VCaP (cell line): ENCODE measurements around the gene BCAR1.
"Not testable (repeated sequence)": the region's sequence is repeated elsewhere in the genome, so short reads cannot be mapped to it uniquely, and the experiment has no call there.

Experiments
- H3K27ac ChIP-seq: fragments of 450-650 bp; 2 replicates; pipeline ENCODE4 v1.5.1; 2017
- TF ChIP-seq, protein P1 (sequence below): fragments of 450-650 bp; conservative IDR thresholded peaks from 2 replicates; pipeline ENCODE4 v1.5.1; 2017; ENCODE audit warnings: mild to moderate bottlenecking, moderate library complexity

The BCAR1 gene

DNA sequence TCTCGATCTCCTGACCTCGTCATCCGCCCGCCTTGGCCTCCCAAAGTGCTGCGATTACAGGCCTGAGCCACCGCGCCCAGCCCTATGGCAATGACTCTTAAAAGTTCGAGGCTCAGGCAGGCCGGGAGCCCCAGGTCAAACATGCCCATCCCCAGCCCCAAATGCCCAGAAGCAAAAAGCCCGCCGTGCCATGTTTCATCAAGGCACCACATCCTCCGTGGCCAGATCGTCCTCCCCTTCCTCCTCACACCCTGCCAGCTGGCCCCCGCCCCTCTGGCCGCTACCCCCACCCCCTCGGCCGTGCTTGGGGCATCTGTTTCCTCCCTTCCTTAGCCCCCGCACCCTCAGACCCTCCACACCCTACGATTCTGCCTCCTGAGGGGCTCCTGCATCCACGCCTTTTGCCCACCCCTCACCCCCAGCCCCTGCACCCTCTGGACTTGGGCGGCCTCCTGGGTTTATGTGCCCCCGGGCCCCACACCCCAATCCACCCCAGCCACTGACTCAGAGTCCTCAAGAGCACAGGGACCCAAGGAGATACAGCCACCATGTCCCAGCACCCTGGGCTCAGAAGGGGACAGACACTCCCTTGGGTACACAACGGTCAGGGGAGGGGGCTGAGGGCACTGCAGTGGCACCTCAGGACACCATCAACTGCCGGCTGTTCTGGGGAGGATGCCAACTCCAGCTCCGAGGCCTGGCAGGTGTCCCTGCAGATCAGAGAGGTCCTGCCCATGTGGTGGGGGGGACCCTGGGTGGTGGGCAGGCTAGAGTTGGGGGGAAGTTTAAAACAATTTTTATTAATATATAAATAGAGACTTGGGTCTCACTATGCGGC, 25.5 kb downstream of the BCAR1 start:
- TF ChIP-seq, protein P1, sequence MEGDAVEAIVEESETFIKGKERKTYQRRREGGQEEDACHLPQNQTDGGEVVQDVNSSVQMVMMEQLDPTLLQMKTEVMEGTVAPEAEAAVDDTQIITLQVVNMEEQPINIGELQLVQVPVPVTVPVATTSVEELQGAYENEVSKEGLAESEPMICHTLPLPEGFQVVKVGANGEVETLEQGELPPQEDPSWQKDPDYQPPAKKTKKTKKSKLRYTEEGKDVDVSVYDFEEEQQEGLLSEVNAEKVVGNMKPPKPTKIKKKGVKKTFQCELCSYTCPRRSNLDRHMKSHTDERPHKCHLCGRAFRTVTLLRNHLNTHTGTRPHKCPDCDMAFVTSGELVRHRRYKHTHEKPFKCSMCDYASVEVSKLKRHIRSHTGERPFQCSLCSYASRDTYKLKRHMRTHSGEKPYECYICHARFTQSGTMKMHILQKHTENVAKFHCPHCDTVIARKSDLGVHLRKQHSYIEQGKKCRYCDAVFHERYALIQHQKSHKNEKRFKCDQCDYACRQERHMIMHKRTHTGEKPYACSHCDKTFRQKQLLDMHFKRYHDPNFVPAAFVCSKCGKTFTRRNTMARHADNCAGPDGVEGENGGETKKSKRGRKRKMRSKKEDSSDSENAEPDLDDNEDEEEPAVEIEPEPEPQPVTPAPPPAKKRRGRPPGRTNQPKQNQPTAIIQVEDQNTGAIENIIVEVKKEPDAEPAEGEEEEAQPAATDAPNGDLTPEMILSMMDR, result no peak
- no peak overlapping the region for H3K27ac ChIP-seq

DNA sequence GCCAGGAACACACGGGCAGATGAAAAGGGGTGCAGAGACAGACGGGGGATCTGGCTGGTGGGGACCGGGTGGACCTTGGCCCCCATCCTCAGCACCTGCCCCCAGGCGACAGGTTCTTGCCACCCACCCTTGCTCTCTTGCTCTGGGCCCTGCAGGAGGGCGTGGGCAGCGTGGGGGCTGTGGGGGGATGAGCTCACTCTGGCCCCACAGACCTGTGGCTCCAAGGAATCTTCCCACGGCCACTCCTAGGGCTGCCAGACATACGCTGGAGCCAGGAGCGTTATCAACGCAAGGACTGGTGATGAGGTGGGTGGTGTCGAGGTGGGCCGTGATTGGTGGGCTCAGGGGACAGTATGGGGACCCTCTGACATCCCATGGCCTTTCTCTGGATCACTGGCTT, 26.3 kb downstream of the BCAR1 start:
- no peak overlapping the region for H3K27ac ChIP-seq
- TF ChIP-seq, protein P1, result no peak

DNA sequence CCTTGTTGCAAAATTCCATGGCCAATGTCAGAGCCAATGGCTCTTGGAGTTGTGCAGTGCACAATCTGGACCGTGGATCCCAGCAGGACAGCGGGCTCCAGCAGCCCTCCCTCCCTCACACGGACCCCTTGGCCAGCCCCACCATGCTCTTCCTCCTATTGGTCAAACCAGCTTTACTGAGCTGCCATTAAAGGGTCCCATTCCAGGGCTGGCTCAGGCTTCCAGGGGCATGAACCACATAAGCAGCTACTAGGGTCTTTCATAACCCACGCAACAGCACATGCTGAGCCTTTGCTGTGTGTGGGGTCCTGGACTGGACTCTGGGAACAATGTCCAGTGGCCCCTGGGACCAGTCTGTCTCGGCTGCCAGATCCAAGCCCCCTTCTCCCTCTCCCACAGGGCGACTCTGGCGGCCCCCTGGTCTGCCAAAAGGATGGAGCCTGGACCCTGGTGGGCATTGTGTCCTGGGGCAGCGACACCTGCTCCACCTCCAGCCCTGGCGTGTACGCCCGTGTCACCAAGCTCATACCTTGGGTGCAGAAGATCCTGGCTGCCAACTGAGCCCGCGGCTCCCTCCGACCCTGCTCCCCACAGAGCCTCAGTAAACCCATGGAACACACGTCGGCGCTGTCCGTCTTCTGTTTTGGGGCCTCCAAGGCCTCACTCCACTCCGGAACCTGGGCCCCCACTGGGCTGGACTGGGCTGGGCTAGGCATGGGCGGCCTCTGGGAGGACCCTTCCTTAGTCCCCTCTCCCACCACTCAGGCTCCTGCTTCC, 26.9 kb downstream of the BCAR1 start:
- TF ChIP-seq, protein P1, result no peak
- H3K27ac ChIP-seq, result no peak overlapping the region

DNA sequence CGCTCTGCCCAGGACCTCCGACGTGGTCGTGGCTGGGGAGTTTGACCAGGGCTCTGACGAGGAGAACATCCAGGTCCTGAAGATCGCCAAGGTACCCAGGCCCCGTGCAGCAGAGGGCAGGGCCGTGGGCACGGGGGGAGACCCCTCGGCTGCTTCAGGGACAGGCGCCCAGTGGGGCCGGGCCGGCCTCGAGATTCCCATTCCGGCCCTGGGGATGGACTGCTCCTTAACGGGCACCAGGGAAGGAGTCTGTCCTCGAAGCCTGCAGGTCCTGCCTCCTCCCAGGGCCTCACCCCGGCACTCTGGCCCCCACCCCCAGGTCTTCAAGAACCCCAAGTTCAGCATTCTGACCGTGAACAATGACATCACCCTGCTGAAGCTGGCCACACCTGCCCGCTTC, 28.3 kb downstream of the BCAR1 start:
- H3K27ac ChIP-seq, result not testable (repeated sequence)

DNA sequence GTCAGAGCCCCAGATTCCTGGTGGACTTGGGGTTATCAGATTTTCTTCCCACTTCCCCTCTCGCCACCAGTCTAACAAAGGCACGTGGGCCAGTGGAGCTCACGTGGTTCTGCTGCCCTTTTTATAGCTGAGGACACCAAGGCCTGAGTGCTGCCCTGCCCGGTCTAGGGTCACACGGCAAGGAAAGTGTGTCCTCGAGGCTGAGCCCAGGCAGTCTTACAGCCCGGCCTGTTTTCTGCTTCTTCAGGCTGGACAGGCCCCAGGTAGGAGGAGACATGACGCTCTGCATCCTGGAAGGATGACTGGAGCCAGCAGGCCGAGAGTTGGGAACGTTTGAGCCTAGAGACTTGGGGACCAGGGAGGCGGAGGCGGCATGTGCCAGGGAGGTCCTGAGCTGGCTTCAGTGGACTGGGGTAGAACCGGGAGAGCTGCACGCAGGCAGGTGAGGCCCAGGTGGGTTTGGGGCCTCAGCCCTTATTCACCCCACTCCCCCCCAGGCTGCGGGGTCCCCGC, 29.1 kb downstream of the BCAR1 start:
- TF ChIP-seq, protein P1, result no peak

DNA sequence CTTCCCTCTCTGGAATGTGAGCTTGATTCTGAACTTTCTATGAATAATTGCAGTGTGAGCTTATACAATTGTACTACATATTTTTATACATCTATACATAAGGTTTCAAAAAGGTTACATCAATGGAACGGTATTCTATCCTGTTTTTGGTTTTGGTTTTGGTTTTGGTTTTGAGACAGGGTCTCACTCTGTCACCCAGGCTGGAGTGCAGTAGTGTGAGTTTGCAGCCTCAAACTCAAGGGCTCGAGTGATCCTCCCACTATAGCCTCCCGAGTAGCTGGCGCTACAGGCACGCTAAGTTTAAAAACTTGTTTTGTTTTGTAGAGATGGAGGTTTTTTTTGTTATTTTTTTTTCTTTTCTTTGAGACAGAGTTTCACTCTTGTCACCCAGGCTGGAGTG, 31.6 kb downstream of the BCAR1 start:
- TF ChIP-seq, protein P1, result no peak
- no peak overlapping the region for H3K27ac ChIP-seq

More for the DNA sequence above, 29.1 kb downstream of the BCAR1 start:
- H3K27ac ChIP-seq, result no peak overlapping the region

DNA sequence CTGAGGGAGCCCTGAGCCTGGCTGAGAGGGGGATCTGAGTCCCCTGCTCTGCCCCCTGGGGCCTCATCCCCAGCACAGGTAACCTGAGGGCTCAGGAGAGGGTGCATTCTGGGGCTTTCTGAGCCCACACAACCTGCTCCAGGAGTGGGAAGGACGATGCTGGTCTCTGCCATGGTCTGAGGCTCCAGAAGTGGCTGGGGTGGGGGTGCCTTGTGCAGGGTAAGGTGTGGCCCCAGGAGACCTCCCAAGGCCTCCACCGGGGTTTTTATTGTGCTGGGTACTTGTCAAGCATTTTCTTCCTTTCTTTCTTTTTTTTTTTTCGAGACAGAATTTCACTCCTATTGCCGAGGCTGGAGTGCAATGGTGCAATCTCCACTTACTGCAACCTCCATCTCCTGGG, 32.3 kb downstream of the BCAR1 start:
- no peak overlapping the region for H3K27ac ChIP-seq
- TF ChIP-seq, protein P1, result no peak
